GM10266 (cell line): ENCODE data around the gene PAQR5.

Source experiments
- DNase-seq: peaks from one replicate; pipeline ENCODE4 v3.0.0; 2012; ENCODE audit errors: extremely low spot score
- TF ChIP-seq, protein P1 (sequence below): IDR thresholded peaks from 2 replicates; pipeline ENCODE4 v1.5.1; 2012; ENCODE audit warnings: mild to moderate bottlenecking, low read depth; ENCODE audit not compliant: control insufficient read depth, insufficient read depth; ENCODE audit errors: missing control alignments

PAQR5 gene

DNA sequence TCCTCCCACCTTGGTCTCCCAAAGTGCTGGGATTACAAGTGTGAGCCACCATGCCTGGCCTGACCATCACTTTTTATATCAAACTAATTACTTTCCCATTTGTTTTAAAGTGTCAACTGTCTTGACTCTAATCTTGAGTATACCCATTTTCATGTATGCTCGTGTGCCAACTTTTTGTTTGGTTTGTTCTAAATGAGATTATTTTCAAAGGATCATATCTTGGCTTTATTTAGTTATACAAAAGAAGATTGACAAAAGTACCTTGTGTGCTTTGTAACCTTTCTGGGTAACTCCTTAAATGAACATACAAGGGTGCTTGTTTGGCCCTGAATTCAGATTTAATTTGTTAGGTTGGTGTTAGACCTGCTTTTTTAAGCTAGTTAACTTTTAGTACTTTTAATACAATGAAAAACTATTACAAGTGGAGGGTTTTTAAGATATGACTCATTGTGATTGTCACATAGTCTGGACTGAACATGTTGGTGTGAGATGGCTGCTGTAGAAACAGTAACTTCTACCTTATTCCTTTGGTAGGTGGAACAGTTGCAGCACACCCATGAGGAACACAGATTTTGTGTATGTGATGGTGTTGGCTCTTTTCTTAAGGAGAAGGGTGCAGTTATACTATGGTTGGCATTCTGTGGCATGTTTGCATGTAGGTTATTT lies 126.2 kb downstream of the PAQR5 start:
- TF ChIP-seq, protein P1, sequence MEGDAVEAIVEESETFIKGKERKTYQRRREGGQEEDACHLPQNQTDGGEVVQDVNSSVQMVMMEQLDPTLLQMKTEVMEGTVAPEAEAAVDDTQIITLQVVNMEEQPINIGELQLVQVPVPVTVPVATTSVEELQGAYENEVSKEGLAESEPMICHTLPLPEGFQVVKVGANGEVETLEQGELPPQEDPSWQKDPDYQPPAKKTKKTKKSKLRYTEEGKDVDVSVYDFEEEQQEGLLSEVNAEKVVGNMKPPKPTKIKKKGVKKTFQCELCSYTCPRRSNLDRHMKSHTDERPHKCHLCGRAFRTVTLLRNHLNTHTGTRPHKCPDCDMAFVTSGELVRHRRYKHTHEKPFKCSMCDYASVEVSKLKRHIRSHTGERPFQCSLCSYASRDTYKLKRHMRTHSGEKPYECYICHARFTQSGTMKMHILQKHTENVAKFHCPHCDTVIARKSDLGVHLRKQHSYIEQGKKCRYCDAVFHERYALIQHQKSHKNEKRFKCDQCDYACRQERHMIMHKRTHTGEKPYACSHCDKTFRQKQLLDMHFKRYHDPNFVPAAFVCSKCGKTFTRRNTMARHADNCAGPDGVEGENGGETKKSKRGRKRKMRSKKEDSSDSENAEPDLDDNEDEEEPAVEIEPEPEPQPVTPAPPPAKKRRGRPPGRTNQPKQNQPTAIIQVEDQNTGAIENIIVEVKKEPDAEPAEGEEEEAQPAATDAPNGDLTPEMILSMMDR, result no peak
- DNase-seq, result no peak

- TF ChIP-seq, protein P1, result no peak
- no peak for DNase-seq
These were observed 135.1 kb downstream of the PAQR5 start for GRCh38 chr15:69433831-69434230.

GRCh38 chr15:69434238-69434637 lies 135.5 kb downstream of the PAQR5 start:
- no peak for DNase-seq
- TF ChIP-seq, protein P1, result no peak

- no peak for DNase-seq
- TF ChIP-seq, protein P1, result no peak
These were observed 136.0 kb downstream of the PAQR5 start for GRCh38 chr15:69434679-69435078.

DNA sequence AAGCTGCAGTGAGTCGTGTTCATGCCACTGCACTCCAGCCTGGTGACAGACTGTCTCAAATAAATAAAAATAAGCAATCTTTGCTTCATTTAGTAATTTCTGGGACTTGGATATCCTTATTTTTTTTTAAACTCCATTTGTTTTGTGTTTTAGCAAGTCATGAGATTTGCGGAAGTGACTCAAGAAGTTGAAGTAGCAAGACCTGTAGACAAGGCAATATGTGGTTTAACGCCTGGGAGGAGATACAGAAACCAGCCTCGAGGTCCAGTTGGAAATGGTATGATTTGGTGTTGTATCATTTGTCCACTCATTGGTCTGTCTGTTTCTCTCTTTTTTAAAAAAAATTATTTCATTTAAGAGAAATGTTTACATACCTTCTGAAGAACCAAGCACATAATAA lies 137.3 kb downstream of the PAQR5 start:
- TF ChIP-seq, protein P1, result no peak

DNA sequence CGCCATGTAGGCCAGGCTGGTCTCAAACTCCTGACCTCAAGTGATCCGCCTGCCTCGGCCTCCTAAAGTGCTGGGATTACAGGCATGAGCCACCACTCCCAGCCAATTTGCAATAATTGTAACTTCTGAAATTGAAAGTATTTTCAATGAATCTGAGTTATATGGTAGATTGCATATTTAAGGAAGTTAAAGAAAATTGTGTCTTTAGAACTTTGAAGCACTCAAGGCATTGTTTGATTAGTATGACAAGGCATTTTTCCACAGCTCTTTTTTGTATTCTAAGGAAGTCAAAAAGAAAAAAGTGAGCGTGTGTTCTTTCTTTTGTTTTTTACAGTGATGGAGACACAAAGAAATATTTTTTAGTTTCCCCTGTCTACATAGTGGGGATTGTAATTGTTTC lies 138.2 kb downstream of the PAQR5 start:
- TF ChIP-seq, protein P1, result no peak
- no peak for DNase-seq

More for the DNA sequence above, 137.3 kb downstream of the PAQR5 start:
- no peak for DNase-seq

DNA sequence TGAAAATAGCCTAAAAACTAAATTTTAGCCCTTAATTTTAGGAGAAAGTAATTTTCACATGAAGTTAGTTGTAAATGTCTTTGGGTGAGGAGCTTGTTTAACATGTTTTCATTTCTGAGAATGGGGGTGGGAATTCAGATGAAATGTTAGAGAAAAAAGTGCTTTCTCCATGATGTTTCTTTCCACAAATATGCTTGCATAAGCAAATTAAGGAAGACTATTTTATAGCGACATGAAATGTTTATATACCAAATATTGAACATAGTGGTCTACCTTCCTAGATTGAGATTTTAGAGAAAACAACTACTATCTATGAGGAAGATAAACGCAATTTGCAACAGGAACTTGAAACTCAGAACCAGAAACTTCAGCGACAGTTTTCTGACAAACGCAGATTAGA lies 140.9 kb downstream of the PAQR5 start:
- TF ChIP-seq, protein P1, result no peak
- DNase-seq, result no peak
